ENCODE data around the gene KRTAP19-3. TPM values are rescaled to one million over a fixed set of nuclear protein-coding genes. Genes with fewer than 3 reads are reported as not detected.

Gene KRTAP19-3
- total and polyA plus RNA-seq, 9 donors: not detected

GRCh38 chr21:30479259-30479658 is 12.6 kb downstream of the KRTAP19-3 start:
- no peak for DNase-seq
- no peaks in the 10 kb centered on the region for H3K27me3 ChIP-seq (ENCODE audit: control insufficient read depth, insufficient read depth, low read length)
- no peaks in the 10 kb centered on the region for H3K9me3 ChIP-seq (replicated peaks; ENCODE audit: control insufficient read depth, low read depth, low read length)
- no peaks in the 10 kb centered on the region for H3K36me3 ChIP-seq (ENCODE audit: control insufficient read depth, insufficient read depth, low read length)
- no peak overlapping the region for H3K4me3 ChIP-seq (ENCODE audit: low read length)
- no peaks in the 10 kb centered on the region for H3K4me1 ChIP-seq (ENCODE audit: control insufficient read depth, insufficient read depth, low read length)
- 67% methylated on average over 1 of the region's 4 CpGs for WGBS (ENCODE audit: insufficient coverage)
- no peak overlapping the region for H3K27ac ChIP-seq (ENCODE audit: low read length)

- H3K27me3 ChIP-seq (ENCODE audit: control insufficient read depth, insufficient read depth, low read length): no peaks in the 10 kb centered on the region
- DNase-seq: no peak
- H3K27ac ChIP-seq (ENCODE audit: low read length): no peak overlapping the region
- WGBS (ENCODE audit: insufficient coverage): 47% methylated on average over 3 of the region's 3 CpGs
- H3K4me3 ChIP-seq (ENCODE audit: low read length): no peak overlapping the region
- H3K36me3 ChIP-seq (ENCODE audit: control insufficient read depth, insufficient read depth, low read length): no peaks in the 10 kb centered on the region
- no peaks in the 10 kb centered on the region for H3K9me3 ChIP-seq (replicated peaks; ENCODE audit: control insufficient read depth, low read depth, low read length)
- H3K4me1 ChIP-seq (ENCODE audit: control insufficient read depth, insufficient read depth, low read length): no peaks in the 10 kb centered on the region
These were observed 13.8 kb downstream of the KRTAP19-3 start for GRCh38 chr21:30478004-30478403.

GRCh38 chr21:30468900-30469714 is 22.7 kb downstream of the KRTAP19-3 start:
- WGBS (ENCODE audit: insufficient coverage): no CpG with 5 or more reads among the region's 6 CpGs
- H3K4me3 ChIP-seq (ENCODE audit: low read length): no peak overlapping the region
- no peaks in the 10 kb centered on the region for H3K36me3 ChIP-seq (ENCODE audit: control insufficient read depth, insufficient read depth, low read length)
- no peaks in the 10 kb centered on the region for H3K4me1 ChIP-seq (ENCODE audit: control insufficient read depth, insufficient read depth, low read length)
- no peak for DNase-seq
- no peaks in the 10 kb centered on the region for H3K9me3 ChIP-seq (replicated peaks; ENCODE audit: control insufficient read depth, low read depth, low read length)
- no peak overlapping the region for H3K27ac ChIP-seq (ENCODE audit: low read length)
- H3K27me3 ChIP-seq (ENCODE audit: control insufficient read depth, insufficient read depth, low read length): no peaks in the 10 kb centered on the region

GRCh38 chr21:30463713-30464112 is 28.1 kb downstream of the KRTAP19-3 start:
- Histone ChIP-seq H3K4me1 (ENCODE audit: control insufficient read depth, insufficient read depth, low read length) (no peaks in the 10 kb centered on the region), H3K27ac (ENCODE audit: low read length) (no peak overlapping the region), H3K4me3 (ENCODE audit: low read length) (no peak overlapping the region), H3K36me3 (ENCODE audit: control insufficient read depth, insufficient read depth, low read length) (no peaks in the 10 kb centered on the region), H3K9me3 (replicated peaks; ENCODE audit: control insufficient read depth, low read depth, low read length) (no peaks in the 10 kb centered on the region), H3K27me3 (ENCODE audit: control insufficient read depth, insufficient read depth, low read length) (no peaks in the 10 kb centered on the region)
- no peak for DNase-seq
- no CpG with 5 or more reads among the region's 3 CpGs for WGBS (ENCODE audit: insufficient coverage)

- WGBS (ENCODE audit: insufficient coverage): no CpG with 5 or more reads among the region's 3 CpGs
- Histone ChIP-seq H3K4me1 (ENCODE audit: control insufficient read depth, insufficient read depth, low read length) (no peaks in the 10 kb centered on the region), H3K4me3 (ENCODE audit: low read length) (no peak overlapping the region), H3K27me3 (ENCODE audit: control insufficient read depth, insufficient read depth, low read length) (no peaks in the 10 kb centered on the region), H3K9me3 (replicated peaks; ENCODE audit: control insufficient read depth, low read depth, low read length) (no peaks in the 10 kb centered on the region), H3K36me3 (ENCODE audit: control insufficient read depth, insufficient read depth, low read length) (no peaks in the 10 kb centered on the region), H3K27ac (ENCODE audit: low read length) (no peak overlapping the region)
- DNase-seq: no peak
These were observed 43.3 kb downstream of the KRTAP19-3 start for GRCh38 chr21:30448514-30448913.

GRCh38 chr21:30447056-30447455 is 44.8 kb downstream of the KRTAP19-3 start:
- DNase-seq: no peak
- Histone ChIP-seq H3K4me3 (ENCODE audit: low read length) (no peak overlapping the region), H3K27ac (ENCODE audit: low read length) (no peak overlapping the region), H3K9me3 (replicated peaks; ENCODE audit: control insufficient read depth, low read depth, low read length) (no peaks in the 10 kb centered on the region), H3K27me3 (ENCODE audit: control insufficient read depth, insufficient read depth, low read length) (no peaks in the 10 kb centered on the region), H3K36me3 (ENCODE audit: control insufficient read depth, insufficient read depth, low read length) (no peaks in the 10 kb centered on the region), H3K4me1 (ENCODE audit: control insufficient read depth, insufficient read depth, low read length) (no peaks in the 10 kb centered on the region)
- WGBS (ENCODE audit: insufficient coverage): 39% methylated on average over 3 of the region's 4 CpGs

GRCh38 chr21:30444204-30444603 is 47.6 kb downstream of the KRTAP19-3 start:
- no peak overlapping the region for H3K27ac ChIP-seq (ENCODE audit: low read length)
- no peak for DNase-seq
- no peak overlapping the region for H3K4me3 ChIP-seq (ENCODE audit: low read length)
- H3K27me3 ChIP-seq (ENCODE audit: control insufficient read depth, insufficient read depth, low read length): no peaks in the 10 kb centered on the region
- no CpG with 5 or more reads among the region's 1 CpG for WGBS (ENCODE audit: insufficient coverage)
- H3K9me3 ChIP-seq (replicated peaks; ENCODE audit: control insufficient read depth, low read depth, low read length): no peaks in the 10 kb centered on the region
- no peaks in the 10 kb centered on the region for H3K4me1 ChIP-seq (ENCODE audit: control insufficient read depth, insufficient read depth, low read length)
- H3K36me3 ChIP-seq (ENCODE audit: control insufficient read depth, insufficient read depth, low read length): no peaks in the 10 kb centered on the region

GRCh38 chr21:30443226-30443625 is 48.6 kb downstream of the KRTAP19-3 start:
- no peak for DNase-seq
- Histone ChIP-seq H3K9me3 (replicated peaks; ENCODE audit: control insufficient read depth, low read depth, low read length) (no peaks in the 10 kb centered on the region), H3K27ac (ENCODE audit: low read length) (no peak overlapping the region)

More at GRCh38 chr21:30443226-30443625, 48.6 kb downstream of the KRTAP19-3 start:
- Histone ChIP-seq H3K4me3 (ENCODE audit: low read length) (no peak overlapping the region), H3K4me1 (ENCODE audit: control insufficient read depth, insufficient read depth, low read length) (no peaks in the 10 kb centered on the region), H3K36me3 (ENCODE audit: control insufficient read depth, insufficient read depth, low read length) (no peaks in the 10 kb centered on the region), H3K27me3 (ENCODE audit: control insufficient read depth, insufficient read depth, low read length) (no peaks in the 10 kb centered on the region)

Other genes with a start within 250 kb of the KRTAP19-3 start
- not detected for gene KRTAP24-1, start 209.1 kb downstream of the KRTAP19-3 start, total RNA-seq
- not detected for gene KRTAP24-1, start 209.1 kb downstream of the KRTAP19-3 start, polyA plus RNA-seq (ENCODE audit: insufficient read depth in 1 of 8, insufficient read length in 8 of 8, low replicate concordance in 1 of 8)
- not detected for gene KRTAP25-1, start 202.5 kb downstream of the KRTAP19-3 start, total RNA-seq
- gene KRTAP25-1, start 202.5 kb downstream of the KRTAP19-3 start, polyA plus RNA-seq (ENCODE audit: insufficient read depth in 1 of 8, insufficient read length in 8 of 8, low replicate concordance in 1 of 8): not detected
- not detected for gene KRTAP26-1, start 171.7 kb downstream of the KRTAP19-3 start, total RNA-seq
- gene KRTAP26-1, start 171.7 kb downstream of the KRTAP19-3 start, polyA plus RNA-seq (ENCODE audit: insufficient read depth in 1 of 8, insufficient read length in 8 of 8, low replicate concordance in 1 of 8): not detected
- not detected for gene KRTAP27-1, start 154.3 kb downstream of the KRTAP19-3 start, total RNA-seq
- not detected for gene KRTAP27-1, start 154.3 kb downstream of the KRTAP19-3 start, polyA plus RNA-seq (ENCODE audit: insufficient read depth in 1 of 8, insufficient read length in 8 of 8, low replicate concordance in 1 of 8)
- gene KRTAP23-1, start 143.4 kb downstream of the KRTAP19-3 start, total RNA-seq: not detected
- under 1 TPM in 1 of 8 donors, not detected in 7; 0.69 TPM for gene KRTAP23-1, start 143.4 kb downstream of the KRTAP19-3 start, polyA plus RNA-seq (ENCODE audit: insufficient read depth in 1 of 8, insufficient read length in 8 of 8, low replicate concordance in 1 of 8)
- gene KRTAP13-2, start 119.7 kb downstream of the KRTAP19-3 start, total RNA-seq: not detected
- gene KRTAP13-2, start 119.7 kb downstream of the KRTAP19-3 start, polyA plus RNA-seq (ENCODE audit: insufficient read depth in 1 of 8, insufficient read length in 8 of 8, low replicate concordance in 1 of 8): not detected
- not detected for gene KRTAP13-1, start 96.0 kb downstream of the KRTAP19-3 start, total RNA-seq
- not detected for gene KRTAP13-1, start 96.0 kb downstream of the KRTAP19-3 start, polyA plus RNA-seq (ENCODE audit: insufficient read depth in 1 of 8, insufficient read length in 8 of 8, low replicate concordance in 1 of 8)
- not detected for gene KRTAP13-3, start 66.1 kb downstream of the KRTAP19-3 start, total RNA-seq
- not detected for gene KRTAP13-3, start 66.1 kb downstream of the KRTAP19-3 start, polyA plus RNA-seq (ENCODE audit: insufficient read depth in 1 of 8, insufficient read length in 8 of 8, low replicate concordance in 1 of 8)
- gene KRTAP13-4, start 61.8 kb downstream of the KRTAP19-3 start, total RNA-seq: not detected
- gene KRTAP13-4, start 61.8 kb downstream of the KRTAP19-3 start, polyA plus RNA-seq (ENCODE audit: insufficient read depth in 1 of 8, insufficient read length in 8 of 8, low replicate concordance in 1 of 8): not detected
- gene KRTAP15-1, start 51.7 kb downstream of the KRTAP19-3 start, total RNA-seq: not detected
- not detected for gene KRTAP15-1, start 51.7 kb downstream of the KRTAP19-3 start, polyA plus RNA-seq (ENCODE audit: insufficient read depth in 1 of 8, insufficient read length in 8 of 8, low replicate concordance in 1 of 8)
- not detected for gene KRTAP19-1, start 11.6 kb downstream of the KRTAP19-3 start, total RNA-seq
- not detected for gene KRTAP19-1, start 11.6 kb downstream of the KRTAP19-3 start, polyA plus RNA-seq (ENCODE audit: insufficient read depth in 1 of 8, insufficient read length in 8 of 8, low replicate concordance in 1 of 8)
- gene KRTAP19-2, start 4.6 kb downstream of the KRTAP19-3 start, total RNA-seq: not detected
- gene KRTAP19-2, start 4.6 kb downstream of the KRTAP19-3 start, polyA plus RNA-seq (ENCODE audit: insufficient read depth in 1 of 8, insufficient read length in 8 of 8, low replicate concordance in 1 of 8): not detected
- not detected for gene KRTAP19-4, start 5.2 kb upstream of the KRTAP19-3 start, total RNA-seq
- not detected for gene KRTAP19-4, start 5.2 kb upstream of the KRTAP19-3 start, polyA plus RNA-seq (ENCODE audit: insufficient read depth in 1 of 8, insufficient read length in 8 of 8, low replicate concordance in 1 of 8)
- not detected for gene KRTAP19-5, start 10.1 kb upstream of the KRTAP19-3 start, total RNA-seq
- gene KRTAP19-5, start 10.1 kb upstream of the KRTAP19-3 start, polyA plus RNA-seq (ENCODE audit: insufficient read depth in 1 of 8, insufficient read length in 8 of 8, low replicate concordance in 1 of 8): not detected
- not detected for gene KRTAP19-6, start 49.9 kb upstream of the KRTAP19-3 start, total RNA-seq
- not detected for gene KRTAP19-6, start 49.9 kb upstream of the KRTAP19-3 start, polyA plus RNA-seq (ENCODE audit: insufficient read depth in 1 of 8, insufficient read length in 8 of 8, low replicate concordance in 1 of 8)
- not detected for gene KRTAP19-7, start 69.3 kb upstream of the KRTAP19-3 start, total RNA-seq
- gene KRTAP19-7, start 69.3 kb upstream of the KRTAP19-3 start, polyA plus RNA-seq (ENCODE audit: insufficient read depth in 1 of 8, insufficient read length in 8 of 8, low replicate concordance in 1 of 8): not detected
- gene KRTAP22-2, start 98.4 kb upstream of the KRTAP19-3 start, total RNA-seq: not detected
- gene KRTAP22-2, start 98.4 kb upstream of the KRTAP19-3 start, polyA plus RNA-seq (ENCODE audit: insufficient read depth in 1 of 8, insufficient read length in 8 of 8, low replicate concordance in 1 of 8): not detected
- gene KRTAP6-3, start 100.4 kb upstream of the KRTAP19-3 start, total RNA-seq: not detected
- gene KRTAP6-3, start 100.4 kb upstream of the KRTAP19-3 start, polyA plus RNA-seq (ENCODE audit: insufficient read depth in 1 of 8, insufficient read length in 8 of 8, low replicate concordance in 1 of 8): not detected
- gene KRTAP6-2, start 106.9 kb upstream of the KRTAP19-3 start, total RNA-seq: not detected
- not detected for gene KRTAP6-2, start 106.9 kb upstream of the KRTAP19-3 start, polyA plus RNA-seq (ENCODE audit: insufficient read depth in 1 of 8, insufficient read length in 8 of 8, low replicate concordance in 1 of 8)
- gene KRTAP22-1, start 109.1 kb upstream of the KRTAP19-3 start, total RNA-seq: not detected
- gene KRTAP22-1, start 109.1 kb upstream of the KRTAP19-3 start, polyA plus RNA-seq (ENCODE audit: insufficient read depth in 1 of 8, insufficient read length in 8 of 8, low replicate concordance in 1 of 8): not detected
- gene KRTAP6-1, start 121.9 kb upstream of the KRTAP19-3 start, total RNA-seq: not detected
- gene KRTAP6-1, start 121.9 kb upstream of the KRTAP19-3 start, polyA plus RNA-seq (ENCODE audit: insufficient read depth in 1 of 8, insufficient read length in 8 of 8, low replicate concordance in 1 of 8): not detected
- gene KRTAP20-1, start 124.4 kb upstream of the KRTAP19-3 start, total RNA-seq: not detected
- gene KRTAP20-1, start 124.4 kb upstream of the KRTAP19-3 start, polyA plus RNA-seq (ENCODE audit: insufficient read depth in 1 of 8, insufficient read length in 8 of 8, low replicate concordance in 1 of 8): not detected
- not detected for gene KRTAP20-4, start 128.6 kb upstream of the KRTAP19-3 start, total RNA-seq
- not detected for gene KRTAP20-4, start 128.6 kb upstream of the KRTAP19-3 start, polyA plus RNA-seq (ENCODE audit: insufficient read depth in 1 of 8, insufficient read length in 8 of 8, low replicate concordance in 1 of 8)
- not detected for gene KRTAP20-2, start 143.2 kb upstream of the KRTAP19-3 start, total RNA-seq
- not detected for gene KRTAP20-2, start 143.2 kb upstream of the KRTAP19-3 start, polyA plus RNA-seq (ENCODE audit: insufficient read depth in 1 of 8, insufficient read length in 8 of 8, low replicate concordance in 1 of 8)
- gene KRTAP20-3, start 150.9 kb upstream of the KRTAP19-3 start, total RNA-seq: not detected
- gene KRTAP20-3, start 150.9 kb upstream of the KRTAP19-3 start, polyA plus RNA-seq (ENCODE audit: insufficient read depth in 1 of 8, insufficient read length in 8 of 8, low replicate concordance in 1 of 8): not detected
- gene KRTAP21-3, start 226.8 kb upstream of the KRTAP19-3 start, total RNA-seq: not detected
- not detected for gene KRTAP21-3, start 226.8 kb upstream of the KRTAP19-3 start, polyA plus RNA-seq (ENCODE audit: insufficient read depth in 1 of 8, insufficient read length in 8 of 8, low replicate concordance in 1 of 8)

Measured in muscle of leg (tissue), 11 donors.